Activated T-helper 9 cell treated with anti-CD3 and anti-CD28 coated beads, Interleukin-2, amount 50 U/mL, for 16 hours (primary cell): ENCODE measurements around the gene HOXC9.

ENCODE experiments used
- DNase-seq: peaks from one replicate; pipeline ENCODE4 v3.0.0-alpha.2; 2020; ENCODE audit warnings: low read depth

HOXC9 gene

GRCh38 chr12:54002278-54002914, 2.4 kb downstream of the HOXC9 start:
- DNase-seq = no peak

- DNase-seq = no peak
Measured at GRCh38 chr12:54002915-54003389, 3.0 kb downstream of the HOXC9 start.

GRCh38 chr12:54003625-54004024, 3.7 kb downstream of the HOXC9 start:
- no peak for DNase-seq

GRCh38 chr12:54004063-54004840, 4.3 kb downstream of the HOXC9 start:
- DNase-seq = no peak

GRCh38 chr12:54004841-54005530, 5.0 kb downstream of the HOXC9 start:
- no peak for DNase-seq

- DNase-seq = no peak
Measured at GRCh38 chr12:54005531-54005852, 5.5 kb downstream of the HOXC9 start.

- DNase-seq = peak; percentile 74
Measured at GRCh38 chr12:54005853-54006558, 6.0 kb downstream of the HOXC9 start.

GRCh38 chr12:54006559-54007220, 6.7 kb downstream of the HOXC9 start:
- no peak for DNase-seq

- DNase-seq = no peak
Measured at GRCh38 chr12:54007538-54008259, 7.7 kb downstream of the HOXC9 start.

GRCh38 chr12:54008260-54008552, 8.2 kb downstream of the HOXC9 start:
- DNase-seq = no peak

- DNase-seq = no peak
Measured at GRCh38 chr12:54009171-54010052, 9.5 kb downstream of the HOXC9 start.

- DNase-seq = no peak
Measured at GRCh38 chr12:54010053-54010971, 10.4 kb downstream of the HOXC9 start.

- DNase-seq = no peak
Measured at GRCh38 chr12:54010972-54011664, 11.2 kb downstream of the HOXC9 start.

- DNase-seq = no peak
Measured at GRCh38 chr12:54011665-54012532, 11.9 kb downstream of the HOXC9 start.

GRCh38 chr12:54012631-54013409, 12.9 kb downstream of the HOXC9 start:
- DNase-seq = no peak

- DNase-seq = no peak
Measured at GRCh38 chr12:54014377-54015017, 14.5 kb downstream of the HOXC9 start.
